Activated T-cell treated with anti-CD3 and anti-CD28 coated beads for 48 hours (primary cell): ENCODE measurements around the gene RALGPS1.

ENCODE experiments used
- DNase-seq: peaks from one replicate; pipeline ENCODE4 v3.0.0-alpha.2; 2020; ENCODE audit warnings: low read depth

Gene RALGPS1

GRCh38 chr9:127263237-127263636 lies 348.7 kb downstream of the RALGPS1 start:
- no peak for DNase-seq

- DNase-seq, result no peak
These were observed 349.1 kb downstream of the RALGPS1 start for GRCh38 chr9:127263664-127264063.

- DNase-seq, result no peak
These were observed 350.1 kb downstream of the RALGPS1 start, which contains the start of gene GARNL3 for GRCh38 chr9:127264462-127265219. Gene GARNL3, plus strand, starts transcription at chr9:127264774. Its CDS starts 104 bp downstream, at chr9:127264878.

- DNase-seq, result no peak
These were observed 353.4 kb downstream of the RALGPS1 start for GRCh38 chr9:127267793-127268525.

GRCh38 chr9:127269449-127269848 lies 354.9 kb downstream of the RALGPS1 start:
- DNase-seq, result no peak
